EH (cell line): ENCODE data around the gene RASAL2.
"Not testable (repeated sequence)": the region's sequence is repeated elsewhere in the genome, so short reads cannot be mapped to it uniquely, and the experiment has no call there.

ENCODE experiments used
- DNase-seq: peaks from one replicate; pipeline ENCODE4 v3.0.0-alpha.2; 2015; ENCODE audit warnings: low read depth

RASAL2 gene

DNA sequence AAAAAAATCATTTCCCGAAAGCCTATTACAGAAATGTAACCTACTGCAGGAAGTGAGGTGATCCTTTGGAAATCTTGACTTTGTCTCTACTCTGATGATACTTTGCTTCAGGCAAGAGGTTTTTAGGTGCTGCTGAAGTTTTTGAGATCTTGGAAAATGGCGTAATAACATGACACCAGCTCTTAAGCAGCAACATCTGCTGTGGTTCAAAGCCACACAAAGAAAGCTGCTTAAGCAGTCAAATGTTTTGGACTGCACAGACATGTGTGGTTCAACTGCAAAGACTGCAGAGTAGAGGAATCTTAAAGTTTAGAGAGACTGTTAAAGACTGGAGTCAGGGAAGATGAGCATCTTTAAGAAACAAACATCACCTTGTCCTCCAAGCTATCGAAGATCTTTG, 139.0 kb downstream of the RASAL2 start:
- peak; percentile 71 for DNase-seq

DNA sequence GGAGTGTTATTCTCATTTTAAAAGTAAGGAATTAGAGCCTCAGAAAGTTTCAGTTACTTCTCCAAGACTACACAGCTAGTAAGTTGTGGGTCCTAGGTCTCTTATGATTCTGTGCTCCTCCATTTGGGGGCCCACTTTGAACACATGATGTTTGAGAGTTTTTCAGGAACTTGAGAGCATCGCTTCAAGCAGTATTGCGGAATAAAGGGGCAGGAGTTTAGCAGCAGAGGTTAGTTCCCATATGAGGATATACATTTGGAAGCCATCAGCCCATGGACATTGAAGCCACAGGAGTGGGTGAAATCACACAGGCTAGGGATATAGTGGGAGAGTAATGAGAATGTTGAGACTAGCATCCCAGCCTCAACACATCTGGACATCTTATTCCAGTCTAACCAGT, 143.2 kb downstream of the RASAL2 start:
- DNase-seq: no peak

DNA sequence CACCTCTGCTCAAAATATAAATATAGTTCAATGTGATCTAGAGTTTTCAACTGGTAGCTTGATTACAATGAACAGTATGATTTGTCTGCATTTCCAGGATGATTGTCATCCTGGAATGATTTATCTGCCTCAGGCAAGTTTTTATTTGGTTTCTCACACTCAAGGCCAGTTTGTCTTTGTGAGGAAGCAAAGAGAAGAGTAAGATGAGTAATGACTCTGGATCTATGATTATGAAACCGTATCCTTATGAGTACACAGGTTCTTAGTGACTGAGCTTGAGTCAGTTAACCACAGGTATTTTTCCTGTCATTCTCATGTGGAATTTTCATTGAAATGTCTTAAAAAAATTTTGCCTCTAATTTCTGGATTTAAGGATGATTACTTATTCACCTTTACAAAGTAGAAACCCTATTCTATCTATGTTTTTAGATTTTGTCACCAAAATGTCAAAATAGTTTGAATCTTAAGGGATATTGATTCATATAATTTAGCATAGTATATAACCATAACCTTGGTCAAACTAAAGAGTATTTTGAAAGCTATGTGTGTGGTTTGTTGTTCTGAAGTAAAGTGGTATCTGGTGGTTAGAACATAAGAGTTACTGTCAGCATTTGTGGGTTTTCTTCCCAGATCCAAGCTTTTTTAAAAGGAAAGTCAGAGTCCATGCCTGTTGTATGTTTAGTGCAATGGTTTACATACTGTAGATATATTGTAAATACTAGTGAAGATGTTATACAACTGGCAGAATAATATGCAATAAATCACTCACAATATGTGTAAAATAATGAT, 145.0 kb downstream of the RASAL2 start:
- DNase-seq: peak; percentile 99

DNA sequence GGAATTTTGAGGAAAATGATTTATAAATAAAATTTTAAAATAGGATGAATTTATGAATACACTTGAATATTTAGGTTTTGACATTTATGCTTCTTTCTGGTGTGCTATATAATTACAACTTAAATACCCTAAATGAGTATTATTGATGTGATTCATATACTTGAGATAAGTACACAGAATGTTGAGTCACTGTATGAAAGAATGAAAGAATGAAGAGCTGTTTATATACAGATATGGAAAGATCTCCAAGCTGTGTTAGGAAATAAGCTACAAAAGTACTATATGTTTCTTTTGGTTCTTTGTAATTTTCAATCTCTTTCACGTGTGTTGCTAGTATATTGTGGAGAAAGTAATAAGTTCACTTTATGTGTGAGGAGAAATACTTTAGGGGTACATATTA, 147.2 kb downstream of the RASAL2 start:
- DNase-seq: peak; percentile 65

DNA sequence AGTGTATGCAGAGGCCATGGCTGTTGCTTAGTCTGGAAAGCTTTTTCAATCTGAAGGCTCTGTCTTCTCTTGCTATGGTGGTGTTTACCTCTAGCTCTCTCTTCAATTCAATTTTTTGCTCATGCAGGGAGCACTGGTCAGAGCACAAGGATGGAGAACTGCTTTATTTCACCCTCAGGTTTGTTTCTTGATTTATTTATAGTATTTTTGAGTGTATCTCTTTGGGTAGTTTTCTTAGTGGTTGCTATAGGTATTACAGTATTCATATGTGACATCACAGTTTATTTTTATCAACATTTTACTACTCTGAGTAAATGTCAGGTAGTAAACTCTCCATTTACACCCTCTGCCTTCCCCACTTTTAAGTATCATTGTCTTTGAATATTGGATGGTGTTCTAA, 147.9 kb downstream of the RASAL2 start:
- no peak for DNase-seq

DNA sequence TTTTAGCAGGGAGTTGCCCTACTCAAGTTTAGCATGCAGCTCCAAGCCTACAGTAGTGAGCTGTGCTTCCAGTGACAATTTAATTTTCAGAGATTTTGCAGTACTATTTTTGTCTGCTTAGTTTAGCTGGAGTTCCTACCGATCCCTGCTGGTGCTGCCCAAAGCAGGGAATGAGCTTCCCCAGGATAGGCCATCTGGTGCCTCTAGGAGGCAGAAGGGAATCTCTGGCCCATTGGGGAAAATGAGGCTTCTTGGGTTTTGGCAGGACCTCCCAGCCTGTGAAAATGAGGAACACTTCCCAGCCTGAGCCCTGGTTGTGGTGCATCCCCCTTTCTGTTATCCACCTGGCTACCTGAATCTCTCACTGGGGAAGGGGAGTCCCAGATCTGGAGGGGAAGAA, 149.2 kb downstream of the RASAL2 start:
- no peak for DNase-seq

DNA sequence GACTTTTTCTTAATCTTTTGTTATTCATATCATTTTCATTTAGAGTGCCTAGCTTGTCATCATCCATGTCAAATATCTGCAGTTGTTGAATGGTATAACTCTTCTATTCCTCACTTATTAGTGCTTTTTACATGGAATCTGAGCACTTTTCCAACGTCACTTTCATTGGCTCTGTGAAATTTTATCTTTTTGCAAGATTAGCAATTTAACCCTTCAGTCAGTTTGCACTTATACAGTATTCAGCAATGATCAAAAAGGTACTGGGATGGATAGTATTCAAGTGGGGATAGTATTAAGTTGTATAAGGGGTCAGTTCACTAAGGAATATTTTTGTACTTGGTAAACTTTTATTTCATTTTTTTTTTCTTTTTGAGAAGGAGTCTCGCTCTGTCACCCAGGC, 150.0 kb downstream of the RASAL2 start:
- no peak for DNase-seq

DNA sequence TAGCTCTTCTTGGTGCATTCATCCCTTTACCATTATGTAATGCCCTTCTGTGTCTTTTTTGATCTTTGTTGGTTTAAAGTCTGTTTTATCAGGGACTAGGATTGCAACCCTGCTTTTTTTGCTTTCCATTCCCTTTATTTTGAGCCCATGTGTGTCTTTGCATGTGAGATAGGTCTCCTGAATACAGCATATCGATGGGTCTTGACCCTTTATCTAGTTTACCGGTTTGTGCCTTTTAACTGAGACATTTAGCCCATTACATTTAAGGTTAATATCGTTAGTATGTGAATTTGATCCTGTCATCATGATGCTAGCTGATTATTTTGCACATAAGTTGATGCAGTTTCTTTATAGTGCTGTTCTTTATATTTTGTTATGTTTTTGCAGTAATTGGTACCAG, 154.4 kb downstream of the RASAL2 start:
- DNase-seq: not testable (repeated sequence)

DNA sequence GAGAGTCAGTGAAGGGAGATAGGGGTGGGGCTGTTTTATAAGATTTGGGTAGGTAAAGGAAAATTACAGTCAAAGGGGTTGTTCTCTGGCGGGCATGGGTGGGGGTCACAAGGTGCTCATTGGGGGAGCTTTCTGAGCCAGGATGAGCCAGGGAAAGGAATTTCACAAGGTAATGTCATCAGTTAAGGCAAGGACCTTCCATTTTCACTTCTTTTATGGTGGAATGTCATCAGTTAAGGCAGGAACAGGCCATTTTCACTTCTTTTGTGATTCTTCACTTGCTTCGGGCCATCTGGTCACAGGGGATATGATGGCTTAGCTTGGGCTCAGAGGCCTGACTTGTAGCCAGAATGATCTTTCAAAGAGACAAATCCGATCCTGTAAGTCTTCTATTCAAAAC, 159.7 kb downstream of the RASAL2 start:
- not testable (repeated sequence) for DNase-seq

DNA sequence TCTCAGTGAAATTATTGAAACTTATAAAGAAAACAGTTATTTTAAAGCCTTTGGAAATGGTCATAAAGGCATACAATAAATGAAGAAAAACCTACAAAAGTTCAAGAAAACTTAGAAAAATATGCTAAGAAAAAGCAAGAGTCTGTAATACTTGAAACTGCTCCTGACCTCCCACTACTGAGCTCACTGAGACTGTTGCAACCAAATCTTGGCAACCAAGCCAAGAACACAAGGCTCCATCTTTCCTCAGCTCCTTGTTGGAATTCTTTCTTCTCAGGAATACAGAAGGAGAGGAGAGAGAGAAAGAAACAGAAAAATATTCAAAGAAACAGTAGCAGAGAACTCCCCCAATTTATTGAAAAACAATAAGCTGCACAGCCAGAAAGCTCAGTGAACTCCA, 160.5 kb downstream of the RASAL2 start:
- no peak for DNase-seq

DNA sequence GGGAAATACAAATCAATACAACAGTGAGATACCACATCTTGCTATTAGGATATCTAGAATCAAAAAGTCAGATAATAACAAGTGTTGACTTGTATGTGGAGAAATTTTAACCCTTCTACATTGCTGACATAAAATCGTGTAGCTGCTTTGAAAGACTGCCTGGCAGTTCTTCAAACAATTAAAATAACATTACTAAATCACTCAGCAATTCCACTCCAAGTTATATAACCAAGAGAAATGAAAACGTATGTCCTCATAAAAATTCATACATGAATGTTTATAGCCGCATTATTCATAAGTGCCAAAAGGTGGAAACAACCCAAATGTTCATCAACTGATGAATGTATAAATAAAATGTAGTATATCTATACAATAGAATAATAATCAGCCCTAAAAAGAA, 164.6 kb downstream of the RASAL2 start:
- peak; percentile 51 for DNase-seq

DNA sequence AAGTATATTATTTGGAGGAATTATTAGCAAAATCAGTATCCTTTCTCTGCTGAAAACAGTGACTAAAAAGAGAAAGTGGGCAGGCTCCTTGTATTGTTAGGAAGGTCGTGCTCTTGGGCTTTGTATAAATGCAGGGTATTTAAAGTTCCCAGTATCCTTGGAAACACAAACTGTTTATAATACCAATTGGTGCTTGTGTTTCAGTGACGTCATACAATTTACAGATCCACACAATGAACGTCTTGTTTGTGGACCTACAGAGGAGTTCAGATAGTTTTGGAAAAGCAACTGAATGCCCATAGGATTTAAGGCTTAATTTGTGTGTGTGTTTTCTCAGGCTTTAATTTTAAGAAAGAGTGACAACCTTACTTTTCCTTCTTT, 168.2 kb downstream of the RASAL2 start:
- DNase-seq: peak; percentile 63

DNA sequence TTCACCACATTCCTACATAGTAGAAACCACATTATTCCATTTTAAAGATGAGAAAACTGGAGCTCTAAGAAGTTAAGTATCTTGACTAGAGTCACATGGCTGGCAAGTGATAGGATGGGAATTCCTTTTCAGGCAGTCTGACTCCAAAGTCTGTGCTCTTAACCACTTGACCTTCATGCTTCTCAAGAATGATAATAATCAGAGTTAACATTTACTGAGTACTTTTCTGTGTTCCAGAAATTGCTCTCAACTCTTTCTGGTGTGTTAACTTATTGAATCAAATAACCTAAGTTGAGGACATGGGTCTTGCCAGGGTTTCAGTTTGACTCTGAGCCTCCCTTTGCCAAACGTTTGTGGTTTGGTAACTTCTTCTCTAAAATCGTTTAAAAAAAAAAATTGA, 169.4 kb downstream of the RASAL2 start:
- peak; percentile 84 for DNase-seq

DNA sequence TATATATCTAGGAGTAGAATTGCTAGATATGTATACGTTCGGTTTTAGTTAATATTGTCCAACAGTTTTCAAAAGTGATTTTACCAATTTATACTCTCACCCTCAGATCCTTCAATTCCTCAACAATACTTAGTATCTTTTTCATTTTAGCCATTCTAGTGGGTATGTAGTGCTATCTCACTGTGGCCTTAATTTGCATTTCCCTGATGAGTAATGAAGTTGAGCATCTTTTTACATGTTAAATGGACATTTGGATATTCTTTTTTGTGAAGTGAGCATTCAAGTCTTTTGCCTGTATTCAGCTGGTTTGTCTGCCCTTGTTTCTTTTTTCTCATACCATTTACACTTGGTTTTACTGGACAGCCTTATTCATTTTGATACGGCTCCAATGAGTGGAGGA, 172.2 kb downstream of the RASAL2 start:
- DNase-seq: no peak

DNA sequence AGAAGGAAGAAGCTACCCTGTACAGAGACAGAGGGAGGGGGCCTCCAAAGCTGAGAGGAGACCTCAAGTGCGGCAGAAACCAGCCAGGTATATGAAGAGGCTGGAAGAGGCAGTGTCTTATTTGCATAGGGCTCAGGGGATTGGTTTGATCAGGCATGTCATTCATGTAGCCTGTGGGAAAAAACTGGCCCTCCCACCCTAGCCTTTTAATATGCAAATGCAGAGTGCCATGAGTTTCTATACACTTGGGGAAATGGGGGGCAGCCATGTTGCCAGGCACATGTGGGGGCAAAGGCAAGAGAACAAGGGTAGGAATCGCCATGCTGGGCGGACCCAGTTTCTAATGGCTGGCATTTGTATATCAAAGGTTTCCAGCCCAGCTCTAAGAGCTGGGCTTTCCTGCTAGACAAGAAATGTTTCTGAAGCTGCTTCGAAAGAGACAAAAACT, 172.7 kb downstream of the RASAL2 start:
- DNase-seq: no peak

DNA sequence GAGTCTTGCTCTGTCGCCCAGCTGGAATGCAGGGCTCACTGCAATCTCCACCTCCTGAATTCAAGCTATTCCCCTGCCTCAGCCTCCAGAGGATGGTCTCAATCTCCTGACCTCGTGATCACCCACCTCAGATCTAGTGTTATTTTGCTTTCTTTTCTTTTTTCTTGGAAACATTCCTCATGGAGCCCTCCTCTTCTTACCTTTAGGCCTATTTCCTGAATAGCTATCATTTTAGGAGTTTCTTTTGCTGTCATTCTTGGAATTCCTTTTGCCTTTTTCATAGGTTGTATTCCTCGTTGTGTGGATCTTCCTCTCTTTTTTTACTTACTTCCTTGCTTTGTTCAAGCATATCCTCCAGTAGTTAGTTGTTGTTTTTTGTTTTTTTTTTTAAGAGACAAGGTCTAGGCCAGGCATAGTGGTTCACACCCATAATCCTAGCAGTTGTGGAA, 173.8 kb downstream of the RASAL2 start:
- peak; percentile 71 for DNase-seq

DNA sequence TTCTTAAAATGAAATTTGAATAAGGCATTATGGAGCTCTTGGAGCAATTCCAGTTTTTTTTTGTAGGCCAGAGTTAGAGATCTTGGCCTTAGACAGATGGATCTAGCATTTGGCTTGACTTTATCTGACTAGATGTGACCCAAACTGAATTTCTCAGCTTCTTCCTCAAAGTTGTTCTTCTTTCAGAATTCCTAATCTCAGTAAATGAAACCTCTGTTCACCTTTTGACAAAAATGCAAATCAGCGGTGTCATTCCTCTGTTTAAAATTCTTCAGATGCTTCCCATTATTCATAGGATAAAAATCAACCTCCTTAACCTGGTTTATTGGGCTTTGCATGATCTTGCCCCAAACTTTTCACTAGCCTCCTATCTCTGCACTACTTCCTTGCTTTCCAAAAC, 177.6 kb downstream of the RASAL2 start:
- no peak for DNase-seq

DNA sequence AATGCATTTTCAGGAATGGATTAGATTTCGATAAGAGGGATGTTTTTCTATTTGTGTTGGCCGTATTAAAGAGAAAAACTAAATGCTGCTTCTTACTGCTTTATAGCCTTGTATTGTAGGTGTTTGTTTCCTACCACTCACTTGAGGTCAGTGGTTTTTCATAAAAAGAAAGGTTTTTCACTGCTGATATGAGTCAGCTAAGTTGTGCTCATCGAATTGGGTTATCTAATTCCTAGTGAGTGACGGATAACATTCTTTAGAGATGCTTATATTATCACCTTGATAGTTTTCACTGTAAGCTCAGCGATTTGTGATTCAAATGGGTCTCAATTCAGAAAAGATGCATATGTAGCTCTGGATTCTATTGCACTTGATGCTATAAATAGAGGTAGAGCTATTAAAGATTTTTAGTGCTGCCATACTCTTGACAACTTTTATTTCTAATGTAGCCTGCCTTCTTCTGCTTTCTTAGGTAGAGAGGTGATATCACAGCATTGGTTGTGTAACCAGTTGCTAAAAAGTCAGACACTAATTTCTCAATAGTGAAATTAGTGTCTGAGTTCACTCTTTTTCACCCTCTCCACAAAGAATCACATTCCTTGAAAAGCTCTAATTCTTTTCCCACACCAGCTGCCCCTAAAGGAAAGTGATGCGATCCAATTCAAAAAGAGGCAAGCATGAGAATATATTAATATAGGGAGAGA, 180.0 kb downstream of the RASAL2 start:
- DNase-seq: peak; percentile 48

DNA sequence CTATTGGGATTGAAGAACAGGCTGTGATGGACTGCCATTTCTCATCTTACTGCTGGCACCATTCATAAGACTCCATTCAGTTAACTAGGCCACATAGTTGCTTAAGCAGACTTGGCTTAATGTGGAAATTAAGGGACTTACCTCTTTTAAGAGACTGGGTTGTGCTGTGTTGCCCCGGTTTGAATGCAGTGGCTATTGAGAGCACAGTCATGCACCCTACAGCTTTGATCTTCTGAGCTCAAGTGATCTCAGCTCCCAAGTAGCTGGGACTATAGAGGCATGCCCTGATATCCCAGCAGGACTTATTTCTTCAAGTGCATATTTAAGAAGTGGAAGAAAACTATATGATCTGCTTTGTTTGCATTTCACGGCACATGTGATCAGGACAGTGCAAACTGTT, 181.1 kb downstream of the RASAL2 start:
- peak; percentile 30 for DNase-seq

DNA sequence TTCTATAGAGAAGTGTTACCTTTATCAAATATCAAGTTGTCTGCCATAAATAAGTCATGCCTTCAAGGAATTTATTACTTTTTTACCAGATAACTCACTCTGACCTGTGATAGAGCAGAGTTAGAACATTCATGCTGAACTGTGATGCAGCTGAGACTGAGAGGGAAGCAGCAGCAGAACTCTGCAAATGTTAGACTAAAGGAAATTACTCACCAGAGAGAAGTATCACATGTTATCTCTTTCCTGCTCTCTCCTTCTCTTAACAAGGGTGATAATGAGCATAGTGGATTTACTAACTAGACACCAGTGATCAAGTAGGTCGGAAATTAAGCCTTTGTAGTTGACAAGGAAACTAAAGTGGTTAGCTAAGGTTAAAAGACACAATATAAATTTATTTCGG, 181.6 kb downstream of the RASAL2 start:
- DNase-seq: peak; percentile 44

DNA sequence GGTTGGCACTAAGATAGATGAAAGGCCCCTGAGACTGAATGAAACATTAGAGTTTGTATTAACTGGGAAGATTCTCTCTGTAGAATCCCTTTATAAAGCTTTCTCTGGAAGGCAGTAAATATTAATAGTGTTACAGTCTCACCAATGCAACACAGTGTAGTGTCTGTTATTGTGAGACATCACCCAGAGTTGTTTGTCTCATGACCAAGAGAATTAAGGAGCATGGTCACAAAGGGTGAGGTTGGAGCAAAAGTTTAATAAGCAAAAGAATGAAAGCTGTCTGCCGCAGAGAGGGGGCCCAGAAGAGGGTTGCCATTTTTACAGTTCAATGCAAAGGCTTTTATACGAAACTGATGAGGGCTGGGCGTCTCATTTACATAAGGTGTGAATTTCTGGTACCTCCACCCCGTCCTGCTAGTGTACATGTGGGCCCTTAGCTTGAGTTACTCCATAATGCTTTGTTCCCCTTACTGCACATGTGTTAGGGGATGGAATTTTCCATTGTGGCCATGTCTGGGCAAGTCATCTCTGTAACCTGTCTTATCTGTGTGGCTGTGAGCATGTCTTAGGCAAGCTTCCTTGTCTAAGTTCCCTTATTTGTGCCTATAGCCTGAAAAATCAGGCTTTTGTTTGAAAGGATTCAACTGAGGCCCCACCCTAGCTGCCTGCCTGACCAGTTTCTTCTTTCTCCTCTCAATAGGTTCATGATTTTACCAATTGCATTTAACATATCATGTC, 184.1 kb downstream of the RASAL2 start:
- no peak for DNase-seq

DNA sequence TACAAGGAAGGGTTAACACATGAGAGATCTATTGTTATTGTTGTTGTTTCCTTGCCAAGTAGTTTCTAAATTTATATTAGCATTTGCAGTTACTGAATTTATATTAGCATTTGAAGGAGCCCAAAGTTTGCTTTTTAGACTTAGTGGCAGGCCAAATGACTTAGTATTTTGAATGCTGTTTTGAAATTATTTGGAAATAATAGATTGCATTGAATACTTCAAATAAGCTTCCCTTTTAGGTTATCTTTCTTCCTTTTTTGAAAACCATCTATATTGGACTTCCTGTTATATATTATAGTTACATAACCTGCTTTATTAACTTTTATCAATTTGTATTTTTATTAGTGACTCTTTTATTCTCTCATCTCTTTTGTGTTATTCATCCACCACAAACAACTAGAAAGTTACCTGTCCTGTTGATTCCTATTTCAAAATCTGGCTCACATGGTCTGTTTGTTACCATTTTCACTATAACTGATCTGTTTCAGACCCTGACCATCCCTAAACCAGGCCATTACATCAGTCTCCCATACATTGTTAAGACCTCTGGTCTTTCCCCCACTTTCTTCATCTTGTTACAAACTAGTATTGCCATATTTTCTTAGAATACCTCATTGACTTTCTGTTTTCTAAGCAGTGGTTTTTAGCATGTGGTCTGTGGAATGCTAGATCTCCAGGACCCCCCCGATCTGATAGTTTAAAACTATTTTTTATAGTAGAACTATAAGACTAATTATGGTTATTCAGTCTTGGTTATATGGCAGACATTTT, 185.2 kb downstream of the RASAL2 start:
- no peak for DNase-seq
